Posterior cingulate gyrus (tissue), 11 donors: ENCODE data around the gene CNNM3.
"Not testable (repeated sequence)": the region's sequence is repeated elsewhere in the genome, so short reads cannot be mapped to it uniquely, and the experiment has no call there.

ENCODE experiments used
- DNase-seq, 10 donors: peaks; one replicate each; pipeline versions ENCODE4 v3.0.0 to v3.0.0-alpha.2; 2020 to 2021; ENCODE audit warnings: mixed read lengths in 3 of 10
- intact Hi-C: fragments of 100-400 bp; cut with DNase I; formaldehyde crosslinking; loops from one replicate; pipeline ENCODE4 v1.15.1; 2023

CNNM3 gene

GRCh38 chr2:96816127-96816835 is at the start of gene CNNM3:
Gene CNNM3 (plus strand): TSS chr2:96816268. CDS start chr2:96816278, 10 bp downstream.
- intact Hi-C loops = loop anchor here (1.0 to 2.0 kb wide), 3 partner anchors 41 to 145 kb away; no protein-coding TSS in a partner anchor
- DNase-seq = peak; percentile 93 to 100 (median 97)

DNA sequence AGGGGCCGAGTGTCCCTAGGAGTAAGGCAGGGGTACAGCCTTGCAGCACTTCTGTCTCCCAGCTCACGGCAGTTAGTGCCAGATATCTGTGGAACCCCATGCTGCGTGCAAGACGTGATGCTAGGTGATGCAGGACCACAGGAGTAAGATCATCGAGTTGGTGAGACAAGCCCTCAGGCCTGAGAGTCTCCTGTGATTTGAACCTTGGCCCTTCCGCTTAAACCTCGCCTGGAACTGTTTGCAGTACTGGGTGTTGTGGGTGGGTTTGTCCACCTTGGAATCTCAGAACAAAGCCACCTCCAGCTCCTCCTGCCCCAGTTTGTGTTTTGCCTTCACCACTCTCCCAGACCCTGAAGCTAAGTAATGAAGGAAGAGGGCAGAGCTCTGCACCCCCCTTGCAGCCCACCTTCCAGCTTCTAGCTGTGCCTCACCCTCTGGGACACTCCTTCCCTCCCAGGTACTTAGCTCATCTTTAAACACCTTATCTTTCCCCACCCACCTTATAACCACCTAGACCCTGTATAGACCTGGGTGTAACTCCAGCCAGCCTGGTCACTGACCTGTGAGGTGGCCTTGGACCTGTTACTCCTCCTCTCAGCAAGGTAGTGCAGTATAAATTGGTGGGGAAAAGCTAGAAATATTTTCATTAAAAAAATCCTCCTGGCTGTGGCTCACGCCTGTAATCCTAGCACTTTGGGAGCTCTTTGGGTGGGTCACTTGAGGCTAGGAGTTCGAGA is 48.8 kb upstream of the CNNM3 start:
- DNase-seq = peak in 1 of 10 donors; percentile 53

DNA sequence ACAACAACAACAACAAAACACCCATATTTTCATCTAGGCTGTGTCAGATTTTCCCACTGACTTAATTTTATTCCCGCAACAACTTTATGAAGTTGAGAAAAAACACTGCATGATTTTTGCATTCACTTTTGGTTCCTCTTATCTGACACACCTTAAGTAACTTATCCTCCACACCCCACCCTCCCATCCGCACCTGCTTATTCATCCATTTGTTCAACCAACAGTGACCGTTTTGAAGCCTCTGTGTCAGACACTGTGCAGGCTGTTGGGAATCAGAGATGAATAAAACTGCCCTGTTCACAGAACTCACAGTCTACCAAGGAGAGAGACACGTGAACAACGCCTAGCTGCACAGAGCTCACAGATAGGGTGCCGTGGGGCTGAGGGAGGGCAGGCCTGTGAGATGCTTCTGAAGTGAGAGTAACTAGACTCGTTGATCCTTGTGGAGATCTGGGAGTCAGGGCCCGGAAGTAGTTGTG is 47.9 kb upstream of the CNNM3 start:
- peak in 1 of 10 donors; percentile 39 for DNase-seq

More for the DNA sequence above, 48.8 kb upstream of the CNNM3 start:
- intact Hi-C loops = loop anchor here (5.0 to 10.0 kb wide), 2 partner anchors 35 to 133 kb away; partner anchors contain the start of gene KANSL3

DNA sequence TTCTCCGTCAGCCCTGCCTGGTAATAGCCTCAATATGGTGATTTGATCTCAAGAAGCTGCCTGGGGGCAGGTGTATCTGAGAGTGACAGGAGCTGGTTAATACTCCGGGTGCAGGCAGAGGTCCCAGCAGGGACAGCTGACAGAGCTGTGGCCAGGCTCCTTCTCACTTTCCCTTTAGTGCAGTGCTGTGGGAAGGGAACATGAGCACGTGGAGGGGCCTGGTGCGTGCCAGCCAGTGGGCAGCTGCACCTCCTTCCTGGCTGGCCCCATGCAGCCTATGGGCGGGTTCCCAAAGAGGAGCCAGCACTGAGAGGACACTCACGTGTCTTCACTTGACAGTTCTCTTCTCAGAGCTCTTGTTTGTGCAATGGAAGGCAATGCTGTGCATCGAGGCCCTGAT is 46.3 kb upstream of the CNNM3 start:
- intact Hi-C loops = loop anchor here (5.0 to 10.0 kb wide), 2 partner anchors 32 to 135 kb away; partner anchors contain the start of gene KANSL3
- DNase-seq = peak in 9 of 10 donors; percentile 31 to 92 (median 45)

More for the DNA sequence above, 47.9 kb upstream of the CNNM3 start:
- intact Hi-C loops = loop anchor here (5.0 to 10.0 kb wide), 2 partner anchors 34 to 133 kb away; partner anchors contain the start of gene KANSL3

GRCh38 chr2:96770442-96771202 is 45.4 kb upstream of the CNNM3 start:
- intact Hi-C loops = no loop called here
- DNase-seq = peak in 1 of 10 donors; percentile 82

DNA sequence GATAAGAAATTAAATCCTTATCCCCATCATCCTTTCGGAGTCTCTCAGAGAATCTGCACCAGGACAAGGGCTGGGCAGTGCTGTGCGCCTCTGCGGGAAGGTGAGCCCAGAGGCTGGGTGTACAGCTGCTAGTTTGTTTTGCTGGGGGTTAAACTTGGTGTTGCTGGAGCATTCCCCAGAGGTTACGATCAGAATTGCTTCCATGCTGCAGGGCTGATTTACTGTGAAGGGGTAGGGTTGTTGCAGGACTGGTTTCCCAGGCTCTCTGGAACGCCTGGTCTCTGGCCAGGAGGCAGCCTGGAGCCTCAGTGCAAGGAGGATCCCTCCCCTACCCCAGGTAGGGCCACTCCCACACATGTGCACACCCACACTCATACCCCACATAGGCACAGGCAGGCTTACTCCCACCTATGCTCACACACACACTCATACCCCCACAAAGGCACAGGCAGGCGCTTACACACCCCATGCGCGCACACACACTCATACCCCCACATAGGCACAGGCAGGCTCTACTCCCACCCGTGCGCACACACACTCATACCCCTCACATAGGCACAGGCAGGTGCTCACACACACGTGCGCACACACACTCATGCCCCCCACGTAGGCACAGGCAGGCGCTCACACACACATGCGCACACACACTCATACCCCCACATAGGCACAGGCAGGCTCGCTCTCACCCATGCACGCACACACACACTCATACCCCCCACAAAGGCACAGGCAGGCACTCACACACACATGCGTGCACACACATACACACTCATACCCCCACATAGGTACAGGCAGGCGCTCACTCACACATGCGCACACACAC is 44.1 kb upstream of the CNNM3 start:
- DNase-seq = peak in 1 of 10 donors; percentile 18
- intact Hi-C loops = no loop called here

- DNase-seq = no peak
- intact Hi-C loops = no loop called here
These were observed 43.0 kb upstream of the CNNM3 start for GRCh38 chr2:96772903-96773671.

DNA sequence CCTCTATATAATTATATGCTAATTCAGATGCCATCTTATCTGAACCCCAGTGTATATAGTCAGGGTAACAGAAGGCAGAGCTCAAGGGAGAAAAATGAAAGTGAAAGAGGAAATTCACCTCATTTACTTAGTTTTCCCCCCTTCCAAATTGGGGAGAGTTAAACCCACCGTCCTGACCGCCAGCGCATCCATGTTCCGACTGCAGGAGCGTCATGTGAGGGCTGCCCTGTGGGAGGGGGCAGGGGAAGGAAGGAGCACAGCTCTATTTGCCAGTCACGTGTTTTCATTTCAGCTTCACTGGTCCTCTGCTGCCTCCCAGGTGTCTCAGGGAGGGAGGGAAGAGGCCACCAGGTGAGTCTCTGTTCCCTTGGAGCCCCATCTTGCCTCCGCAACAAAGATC is 42.1 kb upstream of the CNNM3 start:
- no peak for DNase-seq
- intact Hi-C loops = no loop called here

- DNase-seq = no peak
- intact Hi-C loops = no loop called here
These were observed 40.9 kb upstream of the CNNM3 start for GRCh38 chr2:96775160-96775559.

DNA sequence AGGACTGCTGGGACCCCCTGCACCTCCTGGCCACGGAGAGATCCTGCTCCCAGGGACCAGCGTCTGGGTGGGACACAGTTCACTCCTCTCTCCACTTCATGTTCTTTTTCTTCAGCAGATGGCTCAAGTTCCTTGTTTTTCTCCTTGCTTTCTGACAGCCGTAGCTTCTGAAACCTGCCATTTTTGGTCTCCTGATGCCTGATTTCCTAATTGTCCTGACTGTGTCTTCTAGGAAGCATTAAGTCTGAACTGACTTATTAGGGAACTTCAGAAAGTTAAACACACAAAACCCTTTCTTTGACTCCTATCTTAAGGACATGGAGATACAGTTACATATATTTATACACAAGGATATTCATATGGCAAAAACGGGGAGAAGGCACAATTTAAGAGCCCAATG is 32.7 kb upstream of the CNNM3 start:
- intact Hi-C loops = no loop called here
- DNase-seq = no peak

GRCh38 chr2:96787411-96787810 is 28.7 kb upstream of the CNNM3 start:
- peak in 1 of 10 donors; percentile 50 for DNase-seq
- intact Hi-C loops = no loop called here

DNA sequence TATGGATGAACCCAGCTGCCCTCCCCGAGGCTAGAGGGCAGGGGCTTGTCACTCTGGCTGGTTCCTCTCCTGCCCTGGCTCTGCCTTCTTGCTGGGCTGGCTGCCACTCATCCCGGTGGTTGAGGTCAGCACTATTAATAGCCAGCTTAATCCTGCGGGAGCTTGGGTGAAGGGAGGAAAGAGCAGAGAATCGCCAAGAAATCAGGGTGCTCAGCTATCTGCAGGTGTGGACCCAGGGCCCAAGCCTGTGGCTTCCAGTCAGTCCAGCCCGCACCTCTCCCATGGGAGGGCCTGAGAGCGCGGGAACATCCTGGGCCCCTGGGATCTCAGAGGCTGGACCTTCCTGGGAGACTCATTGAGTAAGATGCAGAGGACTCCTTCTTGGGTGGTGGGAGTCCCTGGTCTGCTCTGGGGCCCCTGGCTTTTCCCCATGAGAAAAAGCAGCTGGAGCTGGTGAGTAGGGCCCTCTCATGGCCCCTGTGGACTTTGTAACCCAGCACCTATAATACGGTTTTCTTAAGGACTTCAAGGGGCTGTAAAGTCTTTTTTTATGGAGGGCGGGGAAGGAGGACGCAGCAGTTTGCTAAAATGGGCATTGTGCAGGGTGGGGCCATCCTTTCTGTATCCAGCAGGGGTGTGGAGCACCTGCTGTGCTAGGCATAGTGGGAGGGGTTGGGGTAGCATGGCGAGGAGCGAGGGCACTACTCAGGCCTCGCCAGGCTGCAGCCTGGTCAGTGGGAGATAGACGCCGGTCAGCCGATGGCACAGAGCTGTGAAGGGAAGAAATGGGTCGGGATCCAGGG is 27.4 kb upstream of the CNNM3 start:
- peak in 7 of 10 donors; percentile 22 to 88 (median 47) for DNase-seq
- intact Hi-C loops = no loop called here

- intact Hi-C loops = no loop called here
- DNase-seq = no peak
These were observed 26.8 kb upstream of the CNNM3 start for GRCh38 chr2:96789245-96789617.

- intact Hi-C loops = no loop called here
- DNase-seq = peak in 2 of 10 donors; percentile 69 to 80
These were observed 23.0 kb upstream of the CNNM3 start for GRCh38 chr2:96792772-96793749.

DNA sequence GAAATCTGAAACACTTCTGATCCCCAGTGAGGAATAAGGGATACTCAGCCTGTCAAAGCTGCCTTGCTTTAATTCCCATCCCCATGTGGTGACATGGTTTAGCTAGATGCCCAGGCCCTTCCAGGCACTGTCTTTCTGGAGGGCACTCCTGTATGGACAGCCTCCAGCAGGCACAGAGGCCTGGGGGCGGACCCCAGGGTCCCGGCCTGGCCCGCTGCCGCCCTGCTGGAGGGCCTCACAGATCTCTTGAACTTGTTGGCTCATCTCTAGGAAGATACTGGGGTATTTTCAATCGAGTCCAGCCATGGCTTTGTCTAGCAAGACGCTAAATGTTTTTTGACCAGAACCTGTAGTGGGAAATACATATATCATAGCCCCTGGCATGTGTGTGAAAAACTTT is 21.0 kb upstream of the CNNM3 start:
- peak in 2 of 10 donors; percentile 30 to 38 for DNase-seq
- intact Hi-C loops = no loop called here

- peak in 2 of 10 donors; percentile 15 to 33 for DNase-seq
- intact Hi-C loops = not testable (repeated sequence)
These were observed 19.6 kb upstream of the CNNM3 start for GRCh38 chr2:96796497-96796896.
